GM18519 (cell line): Measurements from ENCODE around the gene MKRN2.
"Not testable (repeated sequence)": the region's sequence is repeated elsewhere in the genome, so short reads cannot be mapped to it uniquely, and the experiment has no call there.

Source experiments
- ATAC-seq: cut with Tn5 transposase; IDR thresholded peaks from one replicate; pipeline ENCODE4 v1.9.1; 2021; ENCODE audit warnings: mild to moderate bottlenecking, moderate library complexity; ENCODE audit not compliant: unreplicated experiment, low FRiP score

The MKRN2 gene, protein sequence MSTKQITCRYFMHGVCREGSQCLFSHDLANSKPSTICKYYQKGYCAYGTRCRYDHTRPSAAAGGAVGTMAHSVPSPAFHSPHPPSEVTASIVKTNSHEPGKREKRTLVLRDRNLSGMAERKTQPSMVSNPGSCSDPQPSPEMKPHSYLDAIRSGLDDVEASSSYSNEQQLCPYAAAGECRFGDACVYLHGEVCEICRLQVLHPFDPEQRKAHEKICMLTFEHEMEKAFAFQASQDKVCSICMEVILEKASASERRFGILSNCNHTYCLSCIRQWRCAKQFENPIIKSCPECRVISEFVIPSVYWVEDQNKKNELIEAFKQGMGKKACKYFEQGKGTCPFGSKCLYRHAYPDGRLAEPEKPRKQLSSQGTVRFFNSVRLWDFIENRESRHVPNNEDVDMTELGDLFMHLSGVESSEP

DNA sequence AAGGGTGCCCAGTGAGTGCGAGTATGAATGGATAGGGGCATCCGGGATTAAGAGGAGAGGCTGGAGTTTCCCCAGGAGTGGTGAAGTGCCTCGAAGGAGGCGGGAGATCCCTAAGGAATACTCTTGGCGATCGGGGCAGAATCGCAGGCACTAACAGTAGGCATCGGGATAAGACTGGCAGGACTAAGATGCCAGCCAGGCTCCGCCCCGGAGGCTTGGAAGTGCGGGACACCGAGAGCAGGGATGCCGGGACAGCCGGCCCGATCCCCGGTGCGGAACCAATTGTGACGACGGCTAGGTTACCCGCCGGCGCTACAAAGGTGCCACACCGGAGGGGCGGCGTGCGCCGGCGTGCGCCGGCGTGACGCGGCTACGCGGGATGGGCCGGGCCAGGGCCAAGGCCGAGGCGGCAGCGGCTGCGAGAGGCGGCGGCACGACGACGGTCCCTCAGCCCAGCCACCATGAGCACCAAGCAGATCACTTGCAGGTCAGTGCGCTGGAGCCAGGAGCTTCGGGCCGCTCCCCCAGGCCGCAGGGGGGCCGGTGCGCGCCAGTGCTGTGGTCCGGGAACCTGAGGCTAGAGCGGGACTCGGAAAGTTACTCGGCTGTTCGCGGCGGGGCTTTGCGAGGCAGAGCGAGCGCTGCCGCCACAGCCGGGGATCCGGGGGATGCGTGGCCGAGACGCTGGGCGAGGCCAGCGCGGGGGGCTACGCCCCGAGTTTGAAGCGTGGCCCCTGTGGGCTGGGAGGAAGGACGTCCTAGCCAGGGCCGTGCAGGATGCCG is at the start of gene MKRN2:
Gene MKRN2 (plus strand): TSS at position 398 of the 783 bp plus-strand sequence. CDS start 64 bp downstream, at position 462.
- peak; percentile 59 for ATAC-seq

DNA sequence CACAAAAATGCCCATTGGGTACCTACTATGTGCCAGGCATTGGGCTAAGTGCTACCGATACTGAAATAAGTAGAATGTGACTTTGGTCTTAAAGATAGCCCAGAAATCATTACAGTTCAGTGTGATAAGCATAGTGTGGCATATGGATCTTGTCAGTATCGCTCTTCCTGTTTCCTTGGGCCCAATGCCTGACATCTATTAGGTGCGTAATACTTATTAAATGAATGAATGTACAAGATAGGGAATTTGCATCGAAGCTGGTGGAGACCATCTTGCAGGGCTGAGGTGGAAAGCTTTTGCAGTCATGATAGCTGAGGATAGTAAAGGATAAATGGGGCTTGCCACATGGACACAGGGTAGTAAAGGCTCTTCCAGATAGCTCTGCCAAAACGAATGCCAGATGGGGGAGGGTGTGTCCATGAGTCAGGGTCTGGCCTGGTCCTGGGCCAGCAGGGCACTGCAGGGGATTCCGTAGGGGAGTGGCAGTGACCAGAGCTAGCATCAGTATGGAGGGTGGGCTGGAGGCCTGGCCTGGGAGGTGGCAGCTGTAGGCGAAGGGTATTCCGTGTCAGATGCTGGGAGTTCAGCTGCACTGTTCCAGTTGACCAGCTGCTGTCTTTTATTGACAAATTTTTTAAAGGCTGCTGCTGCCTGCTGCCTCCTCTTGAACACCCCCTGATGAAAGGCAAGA is 49.2 kb upstream of the MKRN2 start:
- no peak for ATAC-seq

GRCh38 chr3:12508291-12508700 is 48.6 kb upstream of the MKRN2 start:
- no peak for ATAC-seq

GRCh38 chr3:12509466-12509865 is 47.4 kb upstream of the MKRN2 start:
- no peak for ATAC-seq

GRCh38 chr3:12512534-12513118 is 44.3 kb upstream of the MKRN2 start:
- ATAC-seq: no peak

- no peak for ATAC-seq
Measured at GRCh38 chr3:12513694-12514446, 43.0 kb upstream of the MKRN2 start.

DNA sequence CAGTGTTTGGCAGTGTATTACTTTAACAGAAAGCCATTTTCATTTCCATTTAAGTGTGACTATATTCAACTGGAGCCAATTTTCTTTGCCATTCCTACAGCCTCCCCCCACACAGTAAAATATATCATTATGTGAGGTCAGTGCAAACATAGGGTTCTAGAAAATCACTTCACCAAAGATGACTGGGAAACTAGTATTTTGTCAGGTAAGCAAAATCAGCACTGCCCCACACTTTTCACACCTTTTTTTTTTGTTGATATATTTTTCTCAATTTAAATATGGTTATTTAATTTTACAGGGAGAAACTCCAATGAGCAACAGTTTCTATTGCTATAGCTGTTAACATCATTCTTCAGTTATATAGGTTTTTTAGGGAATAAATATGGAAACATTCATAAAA is 41.3 kb upstream of the MKRN2 start:
- no peak for ATAC-seq

DNA sequence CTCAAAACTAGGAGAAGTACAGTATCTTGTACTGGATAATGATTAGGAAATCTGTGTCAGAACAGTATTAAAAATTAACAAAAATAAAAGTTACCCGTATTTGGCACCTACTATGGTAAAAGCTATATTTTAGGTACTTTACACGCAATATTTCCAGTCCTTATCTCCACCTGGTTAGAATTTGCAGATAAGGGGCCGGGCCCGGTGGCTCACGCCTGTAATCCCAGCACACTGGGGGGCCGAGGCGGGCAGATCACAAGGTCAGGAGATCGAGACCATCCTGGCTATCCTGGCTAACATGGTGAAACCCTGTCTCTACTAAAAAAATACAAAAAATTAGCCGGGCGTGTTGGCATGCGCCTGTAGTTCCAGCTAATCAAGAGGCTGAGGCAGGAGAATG is 40.0 kb upstream of the MKRN2 start:
- ATAC-seq: no peak

- ATAC-seq: no peak
Measured at GRCh38 chr3:12518261-12519028, 38.4 kb upstream of the MKRN2 start.

GRCh38 chr3:12521010-12521409 is 35.9 kb upstream of the MKRN2 start:
- no peak for ATAC-seq

DNA sequence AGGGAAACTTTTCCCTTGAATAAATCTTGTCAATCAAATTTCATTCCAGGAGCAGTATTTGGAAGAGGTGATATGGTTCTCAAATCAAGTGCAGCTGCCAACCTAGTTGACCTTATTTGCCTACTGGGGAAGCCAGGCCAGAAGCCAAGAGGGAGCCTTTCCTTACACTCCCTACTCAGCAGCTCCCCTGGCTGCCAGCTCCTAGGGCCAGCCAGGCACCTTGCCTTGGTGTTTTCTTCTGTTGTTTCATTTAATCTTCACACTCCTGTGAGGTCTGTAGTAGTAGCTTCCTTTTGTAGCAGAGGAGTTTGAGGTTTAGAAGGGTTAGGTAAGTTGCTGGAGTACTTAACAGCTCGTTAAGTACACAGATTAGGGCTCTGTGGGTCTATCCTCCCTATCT is 34.2 kb upstream of the MKRN2 start:
- ATAC-seq: no peak

GRCh38 chr3:12527757-12528143 is 29.1 kb upstream of the MKRN2 start:
- ATAC-seq: no peak

DNA sequence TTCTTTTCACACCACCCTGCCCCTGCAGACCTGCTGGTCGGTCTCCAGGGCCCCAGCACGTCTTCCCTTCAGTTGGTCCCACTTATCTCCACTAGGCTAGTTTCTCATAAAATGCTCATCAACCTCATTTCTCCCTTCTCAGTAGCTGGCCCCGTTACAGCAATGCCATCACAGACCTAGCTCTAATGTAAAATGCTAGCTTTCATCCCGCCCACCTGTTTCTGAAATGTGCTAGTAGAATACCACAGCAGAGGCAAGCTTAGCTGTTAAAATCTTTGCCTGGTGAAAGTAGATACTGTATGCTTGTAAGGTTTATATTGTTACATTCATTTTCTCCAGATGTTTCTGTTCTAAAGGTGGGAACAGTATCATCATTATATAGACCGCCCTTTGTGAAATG is 24.7 kb upstream of the MKRN2 start:
- no peak for ATAC-seq

GRCh38 chr3:12536423-12536822 is 20.5 kb upstream of the MKRN2 start:
- no peak for ATAC-seq

DNA sequence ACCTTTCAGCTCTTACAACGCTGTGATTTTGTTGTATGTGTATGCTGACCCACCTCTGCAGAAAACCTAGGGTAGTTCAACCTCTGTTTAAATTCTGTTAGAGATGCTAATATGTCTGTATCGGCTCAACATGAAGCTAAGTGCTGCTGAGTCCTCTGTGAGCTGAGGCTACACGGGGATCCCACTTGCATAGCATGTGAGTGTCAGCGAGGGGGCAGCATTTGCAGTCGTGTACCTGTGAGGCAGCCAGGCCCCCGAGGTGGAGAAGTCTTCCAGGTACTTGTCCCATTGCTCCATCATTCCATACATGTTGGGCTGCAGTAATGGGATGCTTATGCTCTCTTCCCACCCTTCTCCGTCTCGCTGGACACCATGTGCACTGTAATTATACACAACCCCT is 15.3 kb upstream of the MKRN2 start:
- ATAC-seq: no peak

GRCh38 chr3:12543497-12543896 is 13.4 kb upstream of the MKRN2 start:
- not testable (repeated sequence) for ATAC-seq

- no peak for ATAC-seq
Measured at GRCh38 chr3:12544652-12545472, 12.0 kb upstream of the MKRN2 start.

DNA sequence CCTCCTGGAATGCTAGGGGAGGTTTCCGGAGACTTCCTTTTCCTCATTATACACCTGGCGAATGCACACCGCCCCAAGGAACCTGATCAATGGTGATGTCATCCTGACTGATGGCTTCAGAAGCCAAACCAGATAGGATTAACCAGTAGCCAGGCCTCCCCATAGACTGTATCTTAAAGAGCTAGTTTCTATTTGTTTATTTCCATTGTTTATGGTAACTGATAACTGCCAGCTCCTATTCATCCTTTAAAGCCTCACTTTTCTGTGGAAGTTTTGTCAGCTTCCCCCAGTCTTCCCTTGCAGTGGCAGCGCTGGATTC is 11.5 kb upstream of the MKRN2 start, which contains the start of gene MKRN2OS:
Gene MKRN2OS (minus strand): TSS at position 27 of the 319 bp plus-strand sequence. CDS start 35 bp downstream, outside the sequence.
- no peak for ATAC-seq
